M059J (cell line): ENCODE data around the gene ZNF880. TPM values are rescaled to one million over a fixed set of nuclear protein-coding genes. Genes with fewer than 3 reads are reported as not detected.
"Not testable (repeated sequence)": the region's sequence is repeated elsewhere in the genome, so short reads cannot be mapped to it uniquely, and the experiment has no call there.

Experiments used
- DNase-seq: peaks from one replicate; pipeline ENCODE4 v3.0.0-alpha.2; 2012; ENCODE audit warnings: low read depth
- total RNA-seq: library from RNA; depleted of rRNA; stranded (reverse); fragments of >200 nt; shearing (Covaris generic); gene quantifications from 2 replicates; pipeline ENCODE4 v1.2.3, GENCODE V29; 2014; rRNA removed

The ZNF880 gene
- total RNA-seq = 16.5 and 17.0 TPM in 2 replicates

- peak; percentile 87 for DNase-seq
Observed at GRCh38 chr19:52369559-52370340, at the start of gene ZNF880. Gene ZNF880, plus strand, starts transcription at chr19:52369923. Its CDS starts 43 bp downstream, at chr19:52369966.

- no peak for DNase-seq
Observed at GRCh38 chr19:52322429-52322828, 47.3 kb upstream of the ZNF880 start.

GRCh38 chr19:52331757-52332156 is 38.0 kb upstream of the ZNF880 start:
- no peak for DNase-seq

GRCh38 chr19:52335768-52336116 is 34.0 kb upstream of the ZNF880 start:
- DNase-seq = no peak

GRCh38 chr19:52336117-52336790 is 33.5 kb upstream of the ZNF880 start, which contains the start of gene ZNF610:
Gene ZNF610, plus strand, starts transcription at chr19:52336243. Its CDS starts 12,930 bp downstream, at chr19:52349173.
- DNase-seq = peak; percentile 75

- no peak for DNase-seq
Observed at GRCh38 chr19:52336791-52337381, 32.8 kb upstream of the ZNF880 start.

GRCh38 chr19:52339022-52339421 is 30.7 kb upstream of the ZNF880 start:
- DNase-seq = not testable (repeated sequence)

GRCh38 chr19:52343548-52343947 is 26.2 kb upstream of the ZNF880 start:
- DNase-seq = peak; percentile 16

- DNase-seq = no peak
Observed at GRCh38 chr19:52345162-52345561, 24.6 kb upstream of the ZNF880 start.

- DNase-seq = no peak
Observed at GRCh38 chr19:52351512-52351911, 18.2 kb upstream of the ZNF880 start.

- no peak for DNase-seq
Observed at GRCh38 chr19:52366414-52366824, 3.3 kb upstream of the ZNF880 start.

GRCh38 chr19:52370341-52370710 is 603 bp downstream of the ZNF880 start:
- no peak for DNase-seq

- DNase-seq = no peak
Observed at GRCh38 chr19:52391135-52391534, 21.4 kb downstream of the ZNF880 start.

GRCh38 chr19:52397310-52398080 is 27.8 kb downstream of the ZNF880 start, which contains the start of gene ZNF528:
Gene ZNF528, plus strand, starts transcription at chr19:52397849. Its CDS starts 4,165 bp downstream, at chr19:52402014.
- peak; percentile 94 for DNase-seq

GRCh38 chr19:52398081-52398441 is 28.3 kb downstream of the ZNF880 start:
- peak; percentile 36 for DNase-seq

- DNase-seq = no peak
Observed at GRCh38 chr19:52410276-52410675, 40.6 kb downstream of the ZNF880 start.

- DNase-seq = no peak
Observed at GRCh38 chr19:52415711-52416110, 46.0 kb downstream of the ZNF880 start.

GRCh38 chr19:52428937-52429336 is 59.2 kb downstream of the ZNF880 start, which contains the start of gene ZNF534:
Gene ZNF534, plus strand, starts transcription at chr19:52429148. Its CDS starts 2,327 bp downstream, at chr19:52431475.
- DNase-seq = no peak
